ENCODE measurements around the gene NBAS.

Gene NBAS

DNA sequence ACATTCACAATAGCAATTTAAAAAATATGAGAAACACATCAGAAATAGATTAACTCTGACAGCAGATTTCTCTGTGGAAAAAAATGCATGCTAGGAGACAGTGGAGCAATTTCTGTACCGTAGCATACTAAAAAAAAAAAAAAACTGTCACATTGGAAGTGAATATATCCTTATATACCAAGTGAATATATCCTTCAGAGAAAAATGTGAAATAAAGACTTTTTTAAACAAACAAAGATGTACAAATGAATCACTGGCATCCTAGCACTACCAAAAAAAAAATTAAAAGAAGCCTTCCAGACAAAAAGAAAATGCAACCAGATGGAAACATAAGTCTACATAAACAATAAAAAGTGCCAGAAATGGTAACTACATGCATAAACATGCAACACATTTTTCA lies 169.4 kb downstream of the NBAS start:
- TF ChIP-seq, protein P1, sequence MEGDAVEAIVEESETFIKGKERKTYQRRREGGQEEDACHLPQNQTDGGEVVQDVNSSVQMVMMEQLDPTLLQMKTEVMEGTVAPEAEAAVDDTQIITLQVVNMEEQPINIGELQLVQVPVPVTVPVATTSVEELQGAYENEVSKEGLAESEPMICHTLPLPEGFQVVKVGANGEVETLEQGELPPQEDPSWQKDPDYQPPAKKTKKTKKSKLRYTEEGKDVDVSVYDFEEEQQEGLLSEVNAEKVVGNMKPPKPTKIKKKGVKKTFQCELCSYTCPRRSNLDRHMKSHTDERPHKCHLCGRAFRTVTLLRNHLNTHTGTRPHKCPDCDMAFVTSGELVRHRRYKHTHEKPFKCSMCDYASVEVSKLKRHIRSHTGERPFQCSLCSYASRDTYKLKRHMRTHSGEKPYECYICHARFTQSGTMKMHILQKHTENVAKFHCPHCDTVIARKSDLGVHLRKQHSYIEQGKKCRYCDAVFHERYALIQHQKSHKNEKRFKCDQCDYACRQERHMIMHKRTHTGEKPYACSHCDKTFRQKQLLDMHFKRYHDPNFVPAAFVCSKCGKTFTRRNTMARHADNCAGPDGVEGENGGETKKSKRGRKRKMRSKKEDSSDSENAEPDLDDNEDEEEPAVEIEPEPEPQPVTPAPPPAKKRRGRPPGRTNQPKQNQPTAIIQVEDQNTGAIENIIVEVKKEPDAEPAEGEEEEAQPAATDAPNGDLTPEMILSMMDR (IDR thresholded peaks at IDR 0.05; ENCODE audit: insufficient read depth, low read length, missing control alignments): no peak
- POLR2A ChIA-PET: no interaction called here
- no peak for DNase-seq (ENCODE audit: low read depth, low spot score)
- H3K4me3 ChIP-seq (ENCODE audit: low read depth, low read length): no peak overlapping the region
- CTCF ChIA-PET: no interaction called here

GRCh38 chr2:15389895-15390294 lies 171.2 kb downstream of the NBAS start:
- TF ChIP-seq, protein P1 (IDR thresholded peaks at IDR 0.05; ENCODE audit: insufficient read depth, low read length, missing control alignments): no peak
- POLR2A ChIA-PET: no interaction called here
- CTCF ChIA-PET: no interaction called here
- DNase-seq (ENCODE audit: low read depth, low spot score): no peak
- H3K4me3 ChIP-seq (ENCODE audit: low read depth, low read length): no peak overlapping the region

- ChIA-PET CTCF (no interaction called here), POLR2A (no interaction called here)
- TF ChIP-seq, protein P1 (IDR thresholded peaks at IDR 0.05; ENCODE audit: insufficient read depth, low read length, missing control alignments): no peak
- no peak overlapping the region for H3K4me3 ChIP-seq (ENCODE audit: low read depth, low read length)
- DNase-seq (ENCODE audit: low read depth, low spot score): no peak
These were observed 171.8 kb downstream of the NBAS start for GRCh38 chr2:15389326-15389700.

DNA sequence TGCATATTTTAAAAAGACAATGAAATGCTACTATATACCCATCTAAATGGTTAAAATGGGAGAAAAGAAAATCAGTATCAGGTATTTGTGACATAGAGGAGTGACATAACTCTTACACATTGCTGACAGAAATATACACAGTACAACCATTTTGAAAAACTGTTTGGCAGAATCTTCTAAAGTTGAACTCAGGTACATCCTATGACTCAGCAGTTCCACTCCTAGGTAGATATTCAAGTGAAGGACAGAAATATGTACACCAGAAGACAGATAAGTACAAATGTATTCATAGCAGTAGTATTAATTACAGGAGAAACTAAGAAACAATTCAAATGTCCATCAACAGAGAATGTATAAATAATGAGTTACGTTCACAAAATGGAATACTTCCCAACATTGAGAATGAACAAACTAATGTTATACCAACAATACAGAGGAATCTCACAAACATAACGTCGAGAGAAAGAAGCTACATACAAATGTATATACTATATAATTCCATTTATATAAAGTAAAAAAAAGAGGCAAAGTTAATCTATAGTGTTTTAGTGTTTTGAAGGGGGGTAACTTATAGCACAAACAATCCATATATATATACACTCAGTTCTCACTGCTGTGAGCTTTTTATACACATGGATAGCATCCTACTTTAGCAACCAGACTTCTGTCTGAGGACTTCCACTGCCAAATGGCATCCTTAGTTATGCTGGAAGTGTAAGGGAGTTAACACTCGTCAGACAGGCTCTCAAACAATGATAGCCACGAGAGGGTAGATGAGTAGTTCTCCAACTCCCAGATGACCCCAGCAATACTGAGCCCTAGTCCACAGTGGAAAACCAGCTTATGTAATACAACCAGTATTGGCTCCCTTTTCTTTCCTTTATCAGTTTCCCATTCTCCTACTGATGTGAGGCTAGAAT lies 172.5 kb downstream of the NBAS start:
- no peak for DNase-seq (ENCODE audit: low read depth, low spot score)
- TF ChIP-seq, protein P1 (IDR thresholded peaks at IDR 0.05; ENCODE audit: insufficient read depth, low read length, missing control alignments): no peak
- ChIA-PET POLR2A (no interaction called here), CTCF (no interaction called here)
- no peak overlapping the region for H3K4me3 ChIP-seq (ENCODE audit: low read depth, low read length)

GRCh38 chr2:15385184-15385583 lies 175.9 kb downstream of the NBAS start:
- TF ChIP-seq, protein P1 (IDR thresholded peaks at IDR 0.05; ENCODE audit: insufficient read depth, low read length, missing control alignments): no peak
- CTCF ChIA-PET: no interaction called here
- no peak for DNase-seq (ENCODE audit: low read depth, low spot score)
- POLR2A ChIA-PET: no interaction called here
- no peak overlapping the region for H3K4me3 ChIP-seq (ENCODE audit: low read depth, low read length)

GRCh38 chr2:15383695-15384350 lies 177.3 kb downstream of the NBAS start:
- ChIA-PET CTCF (no interaction called here), POLR2A (no interaction called here)
- no peak overlapping the region for H3K4me3 ChIP-seq (ENCODE audit: low read depth, low read length)
- TF ChIP-seq, protein P1 (IDR thresholded peaks at IDR 0.05; ENCODE audit: insufficient read depth, low read length, missing control alignments): no peak
- no peak for DNase-seq (ENCODE audit: low read depth, low spot score)

All from AG04449 (cell line).